Measurements from ENCODE around the gene CHD1. TPM values are rescaled to one million over a fixed set of nuclear protein-coding genes. Genes with fewer than 3 reads are reported as not detected.

Gene CHD1
- total RNA-seq, 4 donors from 2014 or later, result 46.3 to 82.5 (median 58.2) TPM

DNA sequence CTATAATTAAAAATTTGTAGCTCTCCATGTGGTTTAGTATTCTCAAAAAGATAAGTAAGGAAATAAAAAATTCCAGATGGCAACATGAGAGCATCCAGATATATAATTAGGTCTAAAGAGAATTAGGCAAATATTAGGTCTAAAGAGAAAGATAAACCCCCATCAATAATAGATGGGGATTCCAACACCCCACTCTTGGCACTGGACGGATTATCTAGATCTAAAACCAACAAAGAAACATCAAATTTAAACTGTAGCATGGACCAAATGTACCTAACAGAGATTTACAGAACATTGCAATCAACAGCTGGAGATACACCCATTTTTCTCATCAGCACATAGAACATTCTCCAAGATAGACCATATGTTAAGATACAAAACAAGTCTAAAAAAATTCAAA, 123.7 kb downstream of the CHD1 start:
- TF ChIP-seq POLR2A (IDR thresholded peaks at IDR 0.05), result no peak
- no peak for TF ChIP-seq EP300 (IDR thresholded peaks at IDR 0.05)
- TF ChIP-seq, protein P1, sequence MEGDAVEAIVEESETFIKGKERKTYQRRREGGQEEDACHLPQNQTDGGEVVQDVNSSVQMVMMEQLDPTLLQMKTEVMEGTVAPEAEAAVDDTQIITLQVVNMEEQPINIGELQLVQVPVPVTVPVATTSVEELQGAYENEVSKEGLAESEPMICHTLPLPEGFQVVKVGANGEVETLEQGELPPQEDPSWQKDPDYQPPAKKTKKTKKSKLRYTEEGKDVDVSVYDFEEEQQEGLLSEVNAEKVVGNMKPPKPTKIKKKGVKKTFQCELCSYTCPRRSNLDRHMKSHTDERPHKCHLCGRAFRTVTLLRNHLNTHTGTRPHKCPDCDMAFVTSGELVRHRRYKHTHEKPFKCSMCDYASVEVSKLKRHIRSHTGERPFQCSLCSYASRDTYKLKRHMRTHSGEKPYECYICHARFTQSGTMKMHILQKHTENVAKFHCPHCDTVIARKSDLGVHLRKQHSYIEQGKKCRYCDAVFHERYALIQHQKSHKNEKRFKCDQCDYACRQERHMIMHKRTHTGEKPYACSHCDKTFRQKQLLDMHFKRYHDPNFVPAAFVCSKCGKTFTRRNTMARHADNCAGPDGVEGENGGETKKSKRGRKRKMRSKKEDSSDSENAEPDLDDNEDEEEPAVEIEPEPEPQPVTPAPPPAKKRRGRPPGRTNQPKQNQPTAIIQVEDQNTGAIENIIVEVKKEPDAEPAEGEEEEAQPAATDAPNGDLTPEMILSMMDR (IDR thresholded peaks at IDR 0.05), result no peak
- Histone ChIP-seq H3K9me3 (peaks cover 0 to 33% (median 7%) of the 10 kb centered on the region in 4 donors), H3K27ac (no peak overlapping the region), H3K4me1 (no peaks in the 10 kb centered on the region), H3K27me3 (no peaks in the 10 kb centered on the region), H3K36me3 (peaks cover 0 to 12% (median 0%) of the 10 kb centered on the region in 3 donors), H3K4me3 (no peak overlapping the region)
- 0 to 2% methylated on average over 1 of the region's 1 CpG for WGBS, 2 donors
- no peak for DNase-seq (ENCODE audit: low spot score in 2 of 2)

DNA sequence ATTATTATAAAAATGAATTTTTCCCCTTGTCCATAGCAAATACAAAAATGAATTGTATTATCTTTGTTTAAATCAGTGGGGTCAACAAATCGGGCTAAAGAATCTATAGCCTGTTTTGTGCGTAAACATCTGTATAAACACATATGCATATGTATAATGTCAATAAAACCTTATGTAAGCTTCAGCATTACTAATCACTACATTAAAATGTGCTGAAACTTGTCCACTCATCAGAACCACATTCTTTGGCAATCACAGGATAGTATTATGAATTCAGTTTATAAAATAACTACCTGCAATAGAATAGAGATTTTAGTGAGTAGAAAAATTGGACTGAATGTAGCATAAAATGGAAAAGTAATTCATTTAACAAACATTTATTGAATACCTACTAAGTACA, 124.7 kb downstream of the CHD1 start:
- Histone ChIP-seq H3K4me3 (no peak overlapping the region), H3K27me3 (no peaks in the 10 kb centered on the region), H3K36me3 (peaks cover 0 to 12% (median 0%) of the 10 kb centered on the region in 3 donors), H3K4me1 (no peaks in the 10 kb centered on the region), H3K9me3 (peaks cover 0 to 33% (median 7%) of the 10 kb centered on the region in 4 donors), H3K27ac (no peak overlapping the region)
- no peak for TF ChIP-seq POLR2A (IDR thresholded peaks at IDR 0.05)
- TF ChIP-seq, protein P1 (IDR thresholded peaks at IDR 0.05), result no peak
- TF ChIP-seq EP300 (IDR thresholded peaks at IDR 0.05), result no peak
- DNase-seq (ENCODE audit: low spot score in 2 of 2), result no peak
- 85% methylated on average over 2 of the region's 2 CpGs for WGBS, 2 donors

Small RNAs within 50 kb of the gene (small RNA-seq; reads per million reads assigned to genes)
- gene RF00019 (not detected), gene RNU6-402P (not detected)

Other genes starting within 250 kb of the CHD1 start
- 10 to 100 TPM; 31.8 to 43.1 (median 36.6) TPM for gene RGMB, start 155.3 kb downstream of the CHD1 start, total RNA-seq

Measured in tibial nerve (tissue), 4 donors.